Measurements from ENCODE around the gene CEPT1.

The CEPT1 gene

GRCh38 chr1:111223126-111223685 lies 83.2 kb downstream of the CEPT1 start:
- POLR2A ChIA-PET = no interaction called here
- no peak overlapping the region for H3K4me3 ChIP-seq (ENCODE audit: low read depth, low read length)
- DNase-seq (ENCODE audit: low read depth, low spot score) = no peak
- CTCF ChIA-PET = interaction anchor here (0.6 to 8.2 kb wide), 50 partner anchors 8 to 572 kb away, joined by 3 to 117 read pairs (median 4); no protein-coding TSS in a partner anchor
- TF ChIP-seq, protein P1, sequence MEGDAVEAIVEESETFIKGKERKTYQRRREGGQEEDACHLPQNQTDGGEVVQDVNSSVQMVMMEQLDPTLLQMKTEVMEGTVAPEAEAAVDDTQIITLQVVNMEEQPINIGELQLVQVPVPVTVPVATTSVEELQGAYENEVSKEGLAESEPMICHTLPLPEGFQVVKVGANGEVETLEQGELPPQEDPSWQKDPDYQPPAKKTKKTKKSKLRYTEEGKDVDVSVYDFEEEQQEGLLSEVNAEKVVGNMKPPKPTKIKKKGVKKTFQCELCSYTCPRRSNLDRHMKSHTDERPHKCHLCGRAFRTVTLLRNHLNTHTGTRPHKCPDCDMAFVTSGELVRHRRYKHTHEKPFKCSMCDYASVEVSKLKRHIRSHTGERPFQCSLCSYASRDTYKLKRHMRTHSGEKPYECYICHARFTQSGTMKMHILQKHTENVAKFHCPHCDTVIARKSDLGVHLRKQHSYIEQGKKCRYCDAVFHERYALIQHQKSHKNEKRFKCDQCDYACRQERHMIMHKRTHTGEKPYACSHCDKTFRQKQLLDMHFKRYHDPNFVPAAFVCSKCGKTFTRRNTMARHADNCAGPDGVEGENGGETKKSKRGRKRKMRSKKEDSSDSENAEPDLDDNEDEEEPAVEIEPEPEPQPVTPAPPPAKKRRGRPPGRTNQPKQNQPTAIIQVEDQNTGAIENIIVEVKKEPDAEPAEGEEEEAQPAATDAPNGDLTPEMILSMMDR (IDR thresholded peaks at IDR 0.05; ENCODE audit: insufficient read depth, low read length, missing control alignments) = no peak

GRCh38 chr1:111225091-111225490 lies 85.1 kb downstream of the CEPT1 start:
- CTCF ChIA-PET = interaction anchor here (1.0 to 3.3 kb wide), 6 partner anchors 10 to 176 kb away, joined by 3 to 21 read pairs (median 4); no protein-coding TSS in a partner anchor
- TF ChIP-seq, protein P1 (IDR thresholded peaks at IDR 0.05; ENCODE audit: insufficient read depth, low read length, missing control alignments) = no peak
- DNase-seq (ENCODE audit: low read depth, low spot score) = no peak
- POLR2A ChIA-PET = no interaction called here
- no peak overlapping the region for H3K4me3 ChIP-seq (ENCODE audit: low read depth, low read length)

- POLR2A ChIA-PET = no interaction called here
- DNase-seq (ENCODE audit: low read depth, low spot score) = no peak
- TF ChIP-seq, protein P1 (IDR thresholded peaks at IDR 0.05; ENCODE audit: insufficient read depth, low read length, missing control alignments) = no peak
- CTCF ChIA-PET = interaction anchor here (1.0 to 3.3 kb wide), 5 partner anchors 11 to 175 kb away, joined by 3 to 21 read pairs (median 5); no protein-coding TSS in a partner anchor
- no peak overlapping the region for H3K4me3 ChIP-seq (ENCODE audit: low read depth, low read length)
Measured at GRCh38 chr1:111225717-111226400, 85.8 kb downstream of the CEPT1 start.

- TF ChIP-seq, protein P1 (IDR thresholded peaks at IDR 0.05; ENCODE audit: insufficient read depth, low read length, missing control alignments) = no peak
- H3K4me3 ChIP-seq (ENCODE audit: low read depth, low read length) = no peak within 1 kb of the TSS
- POLR2A ChIA-PET = no interaction called here
- DNase-seq (ENCODE audit: low read depth, low spot score) = no peak
- CTCF ChIA-PET = interaction anchor here (1.4 to 3.3 kb wide), 5 partner anchors 8 to 176 kb away, joined by 3 to 21 read pairs (median 5); no protein-coding TSS in a partner anchor
Measured at GRCh38 chr1:111227434-111227833, 87.4 kb downstream of the CEPT1 start, which contains the start of gene CHI3L2. TSS of gene CHI3L2 (plus strand) at chr1:111227713. CDS start at chr1:111227730, 17 bp downstream.

DNA sequence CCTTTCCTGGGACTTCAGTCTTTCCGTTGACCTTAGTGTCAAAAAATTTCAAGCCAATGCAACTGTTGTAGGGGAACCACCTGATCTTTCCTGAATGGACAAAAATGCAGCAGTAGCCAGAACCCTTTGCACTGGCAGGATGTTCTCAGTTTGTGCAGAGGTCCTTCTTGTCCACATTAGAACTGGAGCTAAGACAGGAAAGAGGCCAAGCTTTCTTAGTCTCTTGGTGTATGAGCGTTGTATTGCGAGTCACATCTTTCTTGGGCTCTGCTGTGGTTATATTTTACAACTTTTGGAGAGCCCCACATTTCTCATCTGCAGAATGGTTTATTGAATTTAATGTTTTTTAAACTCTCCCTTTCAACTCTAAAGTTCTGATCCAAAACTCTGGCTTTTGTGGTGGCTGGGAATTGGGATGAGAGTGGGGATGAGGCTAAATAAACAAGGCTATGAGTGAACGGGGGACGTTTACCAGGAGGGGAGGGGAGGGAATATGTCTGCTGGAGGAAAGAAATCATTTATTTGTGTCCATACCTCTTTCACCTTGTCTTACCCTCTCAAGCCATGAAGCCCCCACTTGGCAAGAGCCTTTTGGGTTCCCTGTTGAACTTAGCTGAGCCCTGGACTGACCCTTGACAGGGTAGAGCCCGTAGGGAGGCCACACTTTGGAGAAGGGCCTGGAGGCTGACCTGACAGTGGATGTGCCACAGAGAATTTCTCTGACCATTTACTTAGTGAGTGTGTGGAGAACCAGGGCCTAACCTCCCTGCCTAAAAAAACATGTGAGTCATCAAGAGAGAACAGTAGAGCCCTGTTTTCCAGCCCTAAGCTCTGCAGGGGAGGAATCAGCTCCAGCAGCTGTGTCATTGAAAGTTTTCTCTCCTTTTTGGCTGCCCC lies 88.1 kb downstream of the CEPT1 start:
- DNase-seq (ENCODE audit: low read depth, low spot score) = peak; percentile 60

More for the DNA sequence above, 88.1 kb downstream of the CEPT1 start:
- TF ChIP-seq, protein P1 (IDR thresholded peaks at IDR 0.05; ENCODE audit: insufficient read depth, low read length, missing control alignments) = no peak
- CTCF ChIA-PET = interaction anchor here (0.8 to 3.3 kb wide), 8 partner anchors 9 to 176 kb away, joined by 3 to 21 read pairs (median 6); no protein-coding TSS in a partner anchor
- no peak overlapping the region for H3K4me3 ChIP-seq (ENCODE audit: low read depth, low read length)
- POLR2A ChIA-PET = interaction anchor here (1.0 kb wide), 2 partner anchors 37 to 264 kb away, joined by 3 to 4 read pairs; partner anchors contain the start of gene LRIF1
